Measurements from ENCODE around the gene SEMA5B. TPM values are rescaled to one million over a fixed set of nuclear protein-coding genes. Genes with fewer than 3 reads are reported as not detected.

The SEMA5B gene
- total and polyA plus RNA-seq, 2 donors (not counting 3 experiments of a cell fraction or from before 2014, with no cell fraction given): 0.07 TPM; not detected in 1

- H3K9me1 ChIP-seq (replicated peaks; ENCODE audit: control insufficient read depth, extremely low read depth, insufficient read depth, low read length): no peaks in the 10 kb centered on the region
- no peaks in the 10 kb centered on the region for H3K36me3 ChIP-seq (ENCODE audit: control insufficient read depth in 2 of 2, extremely low read depth in 1 of 2, insufficient read depth in 2 of 2, low read length in 2 of 2)
- no peak overlapping the region for H3K27ac ChIP-seq (ENCODE audit: insufficient read depth, low read depth, low read length)
- H2AFZ ChIP-seq (ENCODE audit: low read depth, low read length): no peak overlapping the region
- H3K4me1 ChIP-seq (ENCODE audit: control insufficient read depth, extremely low read depth, insufficient read depth, low read length): peaks cover 11% of the 10 kb centered on the region
- no peak overlapping the region for H3K4me3 ChIP-seq (replicated peaks in 1 of 3; ENCODE audit: insufficient read depth in 1 of 3, low read depth in 1 of 3, low read length in 3 of 3)
- no peak for FAIRE-seq
- H3K27me3 ChIP-seq (ENCODE audit: control insufficient read depth in 2 of 2, insufficient read depth in 2 of 2, low read length in 2 of 2): peaks cover 0 to 3% of the 10 kb centered on the region in 2 experiments
- H3K4me2 ChIP-seq (ENCODE audit: insufficient read depth, low read length): no peak overlapping the region
- no TSS peak for BruUV-seq (replicated peaks)
- dilution Hi-C loops (cut with MboI; ENCODE audit: extremely low pct_ligation_motif_present, low sequenced_read_pairs): no loop called here
- ChIA-PET CTCF (no interaction called here), POLR2A (no interaction called here)
- DNase-seq (ENCODE audit: low read depth, low spot score): no peak
- intact Hi-C loops (cut with micrococcal nuclease): no loop called here
- no peak overlapping the region for H3K9ac ChIP-seq (replicated peaks; ENCODE audit: extremely low read depth, insufficient read depth, low read length)
- no peaks in the 10 kb centered on the region for H4K20me1 ChIP-seq (replicated peaks; ENCODE audit: control insufficient read depth, extremely low read depth, insufficient read depth, low read length)
- TF ChIP-seq FOS (IDR thresholded peaks at IDR 0.05; ENCODE audit: borderline replicate concordance, insufficient read depth, low read length): no peak
- no peak for TF ChIP-seq POLR2A (IDR thresholded peaks at IDR 0.05; ENCODE audit: low read depth, low read length)
- TF ChIP-seq EZH2 (IDR thresholded peaks at IDR 0.05; ENCODE audit: borderline replicate concordance, low read depth, low read length, severe bottlenecking): no peak
- TF ChIP-seq MYC (IDR thresholded peaks at IDR 0.05; ENCODE audit: low read depth, low read length): no peak
- no peak for TF ChIP-seq CTCF (IDR thresholded peaks at IDR 0.05; ENCODE audit: extremely low read depth in 1 of 2, insufficient read depth in 1 of 2, low read depth in 1 of 2, low read length in 2 of 2)
- TF ChIP-seq JUN (IDR thresholded peaks at IDR 0.05; ENCODE audit: borderline replicate concordance, insufficient read depth, insufficient read length, low read depth): no peak
- no peak for TF ChIP-seq MAX (IDR thresholded peaks at IDR 0.05; ENCODE audit: insufficient read depth, insufficient read length)
- TF ChIP-seq GATA2 (IDR thresholded peaks at IDR 0.05; ENCODE audit: insufficient read depth, insufficient read length, low read depth, low read length): no peak
- no peak for TF ChIP-seq POLR2AphosphoS5 (IDR thresholded peaks at IDR 0.05; ENCODE audit: insufficient read depth, low read depth, low read length)
- H3K79me2 ChIP-seq (ENCODE audit: control insufficient read depth, insufficient read depth, low read length): no peaks in the 10 kb centered on the region
- H3K9me3 ChIP-seq (replicated peaks; ENCODE audit: control insufficient read depth, insufficient read depth, low read length): no peaks in the 10 kb centered on the region
These were observed 89.8 kb downstream of the SEMA5B start for GRCh38 chr3:122937745-122938144.

All from endothelial cell of umbilical vein (primary cell).